ENCODE results near the gene RAB43.
"Not testable (repeated sequence)": the region's sequence is repeated elsewhere in the genome, so short reads cannot be mapped to it uniquely, and the experiment has no call there.

Gene RAB43

DNA sequence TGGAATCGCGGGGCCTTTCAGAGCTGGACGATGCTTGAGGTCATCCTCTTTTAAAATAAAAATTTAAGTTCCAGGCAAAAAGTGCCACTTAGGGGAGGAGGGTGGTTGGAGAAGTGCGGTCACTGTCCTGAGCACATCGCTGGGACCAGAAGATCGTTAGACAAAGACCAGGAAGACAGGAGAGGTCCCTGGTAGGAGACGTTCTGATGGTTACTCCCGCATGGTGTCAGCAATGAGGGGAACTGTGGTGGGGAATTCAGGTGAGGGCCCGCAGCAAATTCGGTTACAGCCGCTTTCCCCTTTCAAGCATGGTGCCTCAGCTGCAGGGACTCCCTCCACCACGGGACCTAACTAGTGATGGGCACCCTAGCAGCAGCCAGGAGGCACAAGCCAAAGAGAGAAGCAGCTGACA is 40.3 kb upstream of the RAB43 start:
- peak overlapping the region; percentile 87 for H3K27ac ChIP-seq (ENCODE audit: poor library complexity, severe bottlenecking)
- H3K27me3 ChIP-seq (ENCODE audit: insufficient read depth, poor library complexity, severe bottlenecking) = no peaks in the 10 kb centered on the region
- no peaks in the 10 kb centered on the region for H3K9me3 ChIP-seq (ENCODE audit: severe bottlenecking)
- TF ChIP-seq, protein P1, sequence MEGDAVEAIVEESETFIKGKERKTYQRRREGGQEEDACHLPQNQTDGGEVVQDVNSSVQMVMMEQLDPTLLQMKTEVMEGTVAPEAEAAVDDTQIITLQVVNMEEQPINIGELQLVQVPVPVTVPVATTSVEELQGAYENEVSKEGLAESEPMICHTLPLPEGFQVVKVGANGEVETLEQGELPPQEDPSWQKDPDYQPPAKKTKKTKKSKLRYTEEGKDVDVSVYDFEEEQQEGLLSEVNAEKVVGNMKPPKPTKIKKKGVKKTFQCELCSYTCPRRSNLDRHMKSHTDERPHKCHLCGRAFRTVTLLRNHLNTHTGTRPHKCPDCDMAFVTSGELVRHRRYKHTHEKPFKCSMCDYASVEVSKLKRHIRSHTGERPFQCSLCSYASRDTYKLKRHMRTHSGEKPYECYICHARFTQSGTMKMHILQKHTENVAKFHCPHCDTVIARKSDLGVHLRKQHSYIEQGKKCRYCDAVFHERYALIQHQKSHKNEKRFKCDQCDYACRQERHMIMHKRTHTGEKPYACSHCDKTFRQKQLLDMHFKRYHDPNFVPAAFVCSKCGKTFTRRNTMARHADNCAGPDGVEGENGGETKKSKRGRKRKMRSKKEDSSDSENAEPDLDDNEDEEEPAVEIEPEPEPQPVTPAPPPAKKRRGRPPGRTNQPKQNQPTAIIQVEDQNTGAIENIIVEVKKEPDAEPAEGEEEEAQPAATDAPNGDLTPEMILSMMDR (IDR thresholded peaks at IDR 0.05; ENCODE audit: poor library complexity, severe bottlenecking) = peak; percentile 55
- ATAC-seq (ENCODE audit: low read depth) (peak; percentile 15), DNase-seq (ENCODE audit: low spot score) (no peak)
- peaks cover 30% of the 10 kb centered on the region for H3K36me3 ChIP-seq (ENCODE audit: low read depth)
- H3K4me1 ChIP-seq (ENCODE audit: insufficient read depth, poor library complexity, severe bottlenecking) = no peaks in the 10 kb centered on the region
- peak overlapping the region; percentile 62 for H3K4me3 ChIP-seq (ENCODE audit: severe bottlenecking)

GRCh38 chr3:129160891-129161859 is 39.6 kb upstream of the RAB43 start, which contains the start of gene ISY1:
Gene ISY1 (minus strand): TSS chr3:129161063. CDS start chr3:129160975, 88 bp downstream.
- TF ChIP-seq, protein P1 (IDR thresholded peaks at IDR 0.05; ENCODE audit: poor library complexity, severe bottlenecking) = peak; percentile 90
- Histone ChIP-seq H3K36me3 (ENCODE audit: low read depth) (peaks cover 30% of the 10 kb centered on the region), H3K27me3 (ENCODE audit: insufficient read depth, poor library complexity, severe bottlenecking) (no peaks in the 10 kb centered on the region), H3K27ac (ENCODE audit: poor library complexity, severe bottlenecking) (peak within 1 kb of the TSS; percentile 87), H3K9me3 (ENCODE audit: severe bottlenecking) (no peaks in the 10 kb centered on the region), H3K4me1 (ENCODE audit: insufficient read depth, poor library complexity, severe bottlenecking) (no peaks in the 10 kb centered on the region), H3K4me3 (ENCODE audit: severe bottlenecking) (peak within 1 kb of the TSS; percentile 62)
- ATAC-seq (ENCODE audit: low read depth) (peak; percentile 74), DNase-seq (ENCODE audit: low spot score) (peak; percentile 89)

DNA sequence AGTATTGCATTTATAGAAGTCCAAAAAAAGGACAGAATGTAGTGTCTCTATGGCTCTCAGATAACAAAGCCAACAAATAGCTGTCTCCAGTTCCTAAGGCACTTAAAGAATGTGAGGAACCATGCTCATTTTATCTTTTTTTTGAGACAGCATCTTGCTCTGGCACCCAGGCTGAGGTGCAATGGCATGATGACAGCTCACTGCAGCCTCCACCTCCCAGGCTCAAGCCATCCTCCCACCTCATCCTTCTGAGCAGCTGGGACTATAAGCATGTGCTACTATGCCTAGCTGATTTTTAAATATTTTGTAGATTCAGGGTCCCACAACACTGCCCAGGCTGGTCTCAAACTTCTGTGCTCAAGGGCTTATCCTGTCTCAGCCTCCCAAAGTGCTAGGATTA is 23.2 kb upstream of the RAB43 start:
- H3K36me3 ChIP-seq (ENCODE audit: low read depth) = peaks cover 63% of the 10 kb centered on the region
- no peak for ATAC-seq (ENCODE audit: low read depth)
- TF ChIP-seq, protein P1 (IDR thresholded peaks at IDR 0.05; ENCODE audit: poor library complexity, severe bottlenecking) = no peak

DNA sequence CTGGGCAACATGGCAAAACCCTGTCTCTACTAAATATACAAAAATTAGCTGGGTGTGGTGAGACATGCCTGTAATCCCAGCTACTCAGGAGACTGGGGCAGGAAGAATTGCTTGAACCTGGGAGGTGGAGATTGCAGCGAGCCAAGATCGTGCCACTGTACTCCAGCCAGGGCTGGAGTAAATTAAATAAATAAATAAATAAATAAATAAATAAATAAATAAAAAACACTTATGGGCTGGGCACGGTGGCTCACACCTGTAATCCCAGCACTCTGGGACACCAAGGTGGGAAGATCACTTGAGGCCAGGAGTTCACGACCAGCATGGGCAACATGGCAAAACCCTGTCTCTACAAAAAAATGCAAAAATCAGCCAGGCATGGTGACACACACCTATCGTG is 19.4 kb upstream of the RAB43 start:
- not testable (repeated sequence) for H3K4me3 ChIP-seq (ENCODE audit: severe bottlenecking); H3K4me1 ChIP-seq (ENCODE audit: insufficient read depth, poor library complexity, severe bottlenecking); H3K27me3 ChIP-seq (ENCODE audit: insufficient read depth, poor library complexity, severe bottlenecking); H3K27ac ChIP-seq (ENCODE audit: poor library complexity, severe bottlenecking); ATAC-seq (ENCODE audit: low read depth); DNase-seq (ENCODE audit: low spot score); H3K9me3 ChIP-seq (ENCODE audit: severe bottlenecking)
- H3K36me3 ChIP-seq (ENCODE audit: low read depth) = peaks cover 73% of the 10 kb centered on the region

More for the DNA sequence above, 23.2 kb upstream of the RAB43 start:
- Histone ChIP-seq H3K27me3 (ENCODE audit: insufficient read depth, poor library complexity, severe bottlenecking) (no peaks in the 10 kb centered on the region), H3K4me1 (ENCODE audit: insufficient read depth, poor library complexity, severe bottlenecking) (no peaks in the 10 kb centered on the region), H3K9me3 (ENCODE audit: severe bottlenecking) (no peaks in the 10 kb centered on the region), H3K27ac (ENCODE audit: poor library complexity, severe bottlenecking) (no peak overlapping the region), H3K4me3 (ENCODE audit: severe bottlenecking) (no peak overlapping the region)
- DNase-seq (ENCODE audit: low spot score) = no peak

- peaks cover 74% of the 10 kb centered on the region for H3K36me3 ChIP-seq (ENCODE audit: low read depth)
- H3K27ac ChIP-seq (ENCODE audit: poor library complexity, severe bottlenecking) = no peak overlapping the region
- H3K9me3 ChIP-seq (ENCODE audit: severe bottlenecking) = no peaks in the 10 kb centered on the region
- H3K4me3 ChIP-seq (ENCODE audit: severe bottlenecking) = no peak overlapping the region
- no peaks in the 10 kb centered on the region for H3K4me1 ChIP-seq (ENCODE audit: insufficient read depth, poor library complexity, severe bottlenecking)
- DNase-seq (ENCODE audit: low spot score) (no peak), ATAC-seq (ENCODE audit: low read depth) (no peak)
- TF ChIP-seq, protein P1 (IDR thresholded peaks at IDR 0.05; ENCODE audit: poor library complexity, severe bottlenecking) = no peak
- no peaks in the 10 kb centered on the region for H3K27me3 ChIP-seq (ENCODE audit: insufficient read depth, poor library complexity, severe bottlenecking)
These were observed 18.3 kb upstream of the RAB43 start for GRCh38 chr3:129139911-129140310.

DNA sequence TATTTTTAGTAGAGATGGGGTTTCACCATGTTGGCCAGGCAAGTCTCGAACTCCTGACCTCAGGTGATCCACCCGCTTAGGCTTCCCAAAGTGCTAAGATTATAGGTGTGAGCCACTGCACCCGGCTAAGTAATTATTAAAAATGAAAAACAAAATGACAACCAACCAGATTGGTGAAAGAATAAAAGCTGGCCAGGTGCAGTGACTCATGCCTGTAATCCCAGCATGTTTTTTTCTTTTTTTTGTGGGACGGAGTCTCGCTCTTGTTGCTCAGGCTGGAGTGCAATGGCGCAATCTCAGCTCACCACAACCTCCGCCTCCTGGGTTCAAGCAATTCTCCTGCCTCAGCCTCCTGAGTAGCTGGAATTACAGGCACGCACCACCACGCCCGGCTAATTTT is 14.7 kb upstream of the RAB43 start:
- ATAC-seq (ENCODE audit: low read depth); DNase-seq (ENCODE audit: low spot score); H3K27me3 ChIP-seq (ENCODE audit: insufficient read depth, poor library complexity, severe bottlenecking); H3K4me3 ChIP-seq (ENCODE audit: severe bottlenecking); H3K4me1 ChIP-seq (ENCODE audit: insufficient read depth, poor library complexity, severe bottlenecking); H3K9me3 ChIP-seq (ENCODE audit: severe bottlenecking); H3K27ac ChIP-seq (ENCODE audit: poor library complexity, severe bottlenecking): not testable (repeated sequence)
- H3K36me3 ChIP-seq (ENCODE audit: low read depth) = peaks cover 80% of the 10 kb centered on the region
